Smooth muscle cell (in vitro differentiated cells): ENCODE measurements around the gene DNASE1L3. TPM values are rescaled to one million over a fixed set of nuclear protein-coding genes. Genes with fewer than 3 reads are reported as not detected.

ENCODE experiments used
- DNase-seq: peaks from one replicate; lab custom pipeline; 2025; ENCODE audit not compliant: unreplicated experiment; lab: John Stamatoyannopoulos, UW
- H2AFZ ChIP-seq: fragments of 200-600 bp; sonication (generic); 2 replicates; pipeline ENCODE4 v1.6.0; 2016; ENCODE audit warnings: antibody characterized with exemption, low read depth, mild to moderate bottlenecking
- H3F3A ChIP-seq: fragments of 200-600 bp; sonication (generic); 2 replicates; pipeline ENCODE4 v1.6.0; 2017; ENCODE audit warnings: antibody characterized with exemption, low read depth
- H3K27ac ChIP-seq: fragments of 200-600 bp; sonication (generic); 2 replicates; pipeline ENCODE4 v1.5.1; 2016; ENCODE audit warnings: low read depth, mild to moderate bottlenecking
- H3K27me3 ChIP-seq: fragments of 200-600 bp; sonication (generic); 2 replicates; pipeline ENCODE4 v1.6.1; 2016; ENCODE audit warnings: low read depth, mild to moderate bottlenecking
- H3K36me3 ChIP-seq: fragments of 200-600 bp; sonication (generic); 2 replicates; pipeline ENCODE4 v1.5.1; 2016; ENCODE audit warnings: low read depth
- H3K4me1 ChIP-seq: fragments of 200-600 bp; sonication (generic); 2 replicates; pipeline ENCODE4 v1.5.1; 2016; ENCODE audit warnings: low read depth
- H3K4me2 ChIP-seq: fragments of 200-600 bp; sonication (generic); 2 replicates; pipeline ENCODE4 v1.6.0; 2016; ENCODE audit warnings: mild to moderate bottlenecking
- H3K4me3 ChIP-seq: fragments of 200-600 bp; sonication (generic); 2 replicates; pipeline ENCODE4 v1.5.1; 2016; ENCODE audit warnings: mild to moderate bottlenecking
- H3K79me2 ChIP-seq: fragments of 200-600 bp; sonication (generic); 2 replicates; pipeline ENCODE4 v1.6.0; 2016; ENCODE audit warnings: low read depth, mild to moderate bottlenecking
- H3K9ac ChIP-seq: fragments of 200-600 bp; sonication (generic); 2 replicates; pipeline ENCODE4 v1.6.0; 2016; ENCODE audit warnings: low read depth
- H3K9me3 ChIP-seq: fragments of 200-600 bp; sonication (generic); replicated peaks from 2 replicates; pipeline ENCODE4 v1.5.1; 2016; ENCODE audit warnings: low read depth
- H4K20me1 ChIP-seq: fragments of 200-600 bp; sonication (generic); 2 replicates; pipeline ENCODE4 v1.6.0; 2016; ENCODE audit warnings: low read depth
- CTCF ChIP-seq: fragments of 200-600 bp; sonication (generic); IDR thresholded peaks from 2 replicates; pipeline ENCODE4 v1.5.1; 2017; ENCODE audit warnings: borderline replicate concordance, mild to moderate bottlenecking, antibody characterized with exemption; ENCODE audit not compliant: insufficient read depth, poor library complexity, severe bottlenecking
- WGBS: methylation state at CpG from one replicate; pipeline ENCODE4 v1.1.7; 2016; ENCODE audit warnings: low lambda C conversion rate; 5-methylcytosine and 5-hydroxymethylcytosine counted together
- polyA plus RNA-seq: library from polyadenylated mRNA; unstranded; fragments of >200 nt; fragmentation: Nextera tagmentation; extraction: Ambion mirVana; gene quantifications from 2 replicates; pipeline ENCODE4 v1.2.1, GENCODE V29; 2016
- total RNA-seq: library from RNA; depleted of rRNA; stranded (reverse); fragments of >200 nt; gene quantifications from 2 replicates; pipeline ENCODE4 v1.2.3, GENCODE V29; 2014

DNASE1L3 gene
- total and polyA plus RNA-seq, 2 experiments from 2014 or later: 2.0 TPM; not detected in 1

- no peaks in the 10 kb centered on the region for H3F3A ChIP-seq
- H3K9me3 ChIP-seq: no peaks in the 10 kb centered on the region
- no peak overlapping the region for H3K9ac ChIP-seq
- no peak for DNase-seq
- no peaks in the 10 kb centered on the region for H3K27me3 ChIP-seq
- WGBS: 41% methylated on average over 6 of the region's 6 CpGs
- H3K4me3 ChIP-seq: no peak overlapping the region
- TF ChIP-seq CTCF: no peak
- H3K4me1 ChIP-seq: no peaks in the 10 kb centered on the region
- no peak overlapping the region for H3K27ac ChIP-seq
- H3K79me2 ChIP-seq: no peaks in the 10 kb centered on the region
- no peak overlapping the region for H2AFZ ChIP-seq
- H3K4me2 ChIP-seq: no peak overlapping the region
- H3K36me3 ChIP-seq: no peaks in the 10 kb centered on the region
- H4K20me1 ChIP-seq: no peaks in the 10 kb centered on the region
Measured at GRCh38 chr3:58188173-58188564, 22.6 kb downstream of the DNASE1L3 start.

GRCh38 chr3:58184982-58185360 is 25.8 kb downstream of the DNASE1L3 start:
- Histone ChIP-seq H3K9ac (no peak overlapping the region), H4K20me1 (no peaks in the 10 kb centered on the region), H3K79me2 (no peaks in the 10 kb centered on the region), H3K4me2 (no peak overlapping the region), H3K27ac (no peak overlapping the region), H3K36me3 (no peaks in the 10 kb centered on the region), H3K27me3 (no peaks in the 10 kb centered on the region), H3K4me3 (no peak overlapping the region), H3K4me1 (no peaks in the 10 kb centered on the region), H2AFZ (no peak overlapping the region), H3K9me3 (no peaks in the 10 kb centered on the region), H3F3A (no peaks in the 10 kb centered on the region)
- WGBS: 94% methylated on average over 7 of the region's 7 CpGs
- TF ChIP-seq CTCF: no peak
- DNase-seq: no peak

GRCh38 chr3:58184309-58184981 is 26.3 kb downstream of the DNASE1L3 start:
- no peaks in the 10 kb centered on the region for H4K20me1 ChIP-seq
- no peaks in the 10 kb centered on the region for H3K27me3 ChIP-seq
- no peaks in the 10 kb centered on the region for H3K4me1 ChIP-seq
- H3K27ac ChIP-seq: no peak overlapping the region
- H3K4me2 ChIP-seq: no peak overlapping the region
- H3K4me3 ChIP-seq: no peak overlapping the region
- no peaks in the 10 kb centered on the region for H3K9me3 ChIP-seq
- H3F3A ChIP-seq: no peaks in the 10 kb centered on the region
- no peak overlapping the region for H2AFZ ChIP-seq
- H3K9ac ChIP-seq: no peak overlapping the region
- DNase-seq: no peak
- no peaks in the 10 kb centered on the region for H3K36me3 ChIP-seq
- TF ChIP-seq CTCF: no peak
- no peaks in the 10 kb centered on the region for H3K79me2 ChIP-seq
- 90% methylated on average over 11 of the region's 11 CpGs for WGBS

- no peak overlapping the region for H3K4me3 ChIP-seq
- no peak for TF ChIP-seq CTCF
- no peaks in the 10 kb centered on the region for H4K20me1 ChIP-seq
- H2AFZ ChIP-seq: no peak overlapping the region
- H3K9me3 ChIP-seq: no peaks in the 10 kb centered on the region
- H3K36me3 ChIP-seq: no peaks in the 10 kb centered on the region
- H3K4me1 ChIP-seq: no peaks in the 10 kb centered on the region
- H3K4me2 ChIP-seq: no peak overlapping the region
- H3F3A ChIP-seq: no peaks in the 10 kb centered on the region
- H3K27ac ChIP-seq: no peak overlapping the region
- no peak overlapping the region for H3K9ac ChIP-seq
- 92% methylated on average over 12 of the region's 12 CpGs for WGBS
- no peak for DNase-seq
- H3K27me3 ChIP-seq: no peaks in the 10 kb centered on the region
- H3K79me2 ChIP-seq: no peaks in the 10 kb centered on the region
Measured at GRCh38 chr3:58183891-58184290, 26.9 kb downstream of the DNASE1L3 start.
